ENCODE results near the gene NCLN. TPM values are rescaled to one million over a fixed set of nuclear protein-coding genes. Genes with fewer than 3 reads are reported as not detected.
"Not testable (repeated sequence)": the region's sequence is repeated elsewhere in the genome, so short reads cannot be mapped to it uniquely, and the experiment has no call there.

NCLN gene
- total RNA-seq, 4 donors from 2014 or later, result 27.1 to 83.4 (median 38.2) TPM

- Histone ChIP-seq H3K4me1 (no peaks in the 10 kb centered on the region), H3K36me3 (no peaks in the 10 kb centered on the region), H3K27ac (no peak overlapping the region), H3K4me3 (no peak overlapping the region), H3K27me3 (peaks cover 0 to 38% of the 10 kb centered on the region in 2 donors), H3K9me3 (peaks cover 0 to 5% (median 0%) of the 10 kb centered on the region in 4 donors)
- WGBS, 2 donors, result 79 to 83% methylated on average over 4 of the region's 4 CpGs
- TF ChIP-seq EP300 (IDR thresholded peaks at IDR 0.05), result no peak
- no peak for TF ChIP-seq POLR2A (IDR thresholded peaks at IDR 0.05)
- TF ChIP-seq CTCF (IDR thresholded peaks at IDR 0.05), result no peak
- no peak for DNase-seq (ENCODE audit: low spot score in 2 of 2)
Measured at GRCh38 chr19:3233831-3234230, 48.1 kb downstream of the NCLN start.

GRCh38 chr19:3234800-3235199 is 49.1 kb downstream of the NCLN start:
- TF ChIP-seq EP300 (IDR thresholded peaks at IDR 0.05), result no peak
- TF ChIP-seq CTCF (IDR thresholded peaks at IDR 0.05), result no peak
- TF ChIP-seq POLR2A (IDR thresholded peaks at IDR 0.05), result no peak
- no peak for DNase-seq (ENCODE audit: low spot score in 2 of 2)
- no peak overlapping the region for H3K4me3 ChIP-seq
- H3K9me3 ChIP-seq, result peaks cover 0 to 5% (median 0%) of the 10 kb centered on the region in 4 donors
- WGBS, 2 donors, result 67 to 68% methylated on average over 9 of the region's 9 CpGs
- H3K36me3 ChIP-seq, result no peaks in the 10 kb centered on the region
- peaks cover 0 to 28% of the 10 kb centered on the region in 2 donors for H3K27me3 ChIP-seq
- H3K4me1 ChIP-seq, result no peaks in the 10 kb centered on the region
- H3K27ac ChIP-seq, result no peak overlapping the region

GRCh38 chr19:3235604-3236003 is 49.9 kb downstream of the NCLN start:
- H3K36me3 ChIP-seq; DNase-seq (ENCODE audit: low spot score in 2 of 2); H3K4me3 ChIP-seq; H3K4me1 ChIP-seq; H3K9me3 ChIP-seq; H3K27ac ChIP-seq: not testable (repeated sequence)
- peaks cover 0 to 26% of the 10 kb centered on the region in 2 donors for H3K27me3 ChIP-seq
- 73 to 80% methylated on average over 2 of the region's 2 CpGs for WGBS, 2 donors

- Histone ChIP-seq H3K27ac (no peak overlapping the region), H3K36me3 (no peaks in the 10 kb centered on the region), H3K9me3 (peaks cover 0 to 5% (median 0%) of the 10 kb centered on the region in 4 donors), H3K4me3 (no peak overlapping the region), H3K4me1 (no peaks in the 10 kb centered on the region), H3K27me3 (peaks cover 0 to 24% of the 10 kb centered on the region in 2 donors)
- no peak for DNase-seq (ENCODE audit: low spot score in 2 of 2)
- WGBS, 2 donors, result 67 to 79% methylated on average over 4 of the region's 4 CpGs
- TF ChIP-seq EP300 (IDR thresholded peaks at IDR 0.05) (no peak), CTCF (IDR thresholded peaks at IDR 0.05) (no peak), POLR2A (IDR thresholded peaks at IDR 0.05) (no peak)
Measured at GRCh38 chr19:3236272-3236671, 50.5 kb downstream of the NCLN start.

- Histone ChIP-seq H3K36me3 (no peaks in the 10 kb centered on the region), H3K27me3 (peaks cover 0 to 14% of the 10 kb centered on the region in 2 donors), H3K27ac (no peak overlapping the region), H3K4me1 (no peaks in the 10 kb centered on the region), H3K9me3 (peaks cover 0 to 5% (median 0%) of the 10 kb centered on the region in 4 donors), H3K4me3 (no peak overlapping the region)
- no peak for DNase-seq (ENCODE audit: low spot score in 2 of 2)
- TF ChIP-seq POLR2A (IDR thresholded peaks at IDR 0.05), result no peak
- 80 to 81% methylated on average over 7 of the region's 7 CpGs for WGBS, 2 donors
Measured at GRCh38 chr19:3238066-3238561, 52.4 kb downstream of the NCLN start.

GRCh38 chr19:3239367-3239766 is 53.6 kb downstream of the NCLN start:
- H3K4me3 ChIP-seq, result no peak overlapping the region
- H3K27me3 ChIP-seq, result peaks cover 0 to 14% of the 10 kb centered on the region in 2 donors
- no peak overlapping the region for H3K27ac ChIP-seq
- DNase-seq (ENCODE audit: low spot score in 2 of 2), result no peak
- no peaks in the 10 kb centered on the region for H3K36me3 ChIP-seq
- H3K9me3 ChIP-seq, result peaks cover 0 to 5% (median 0%) of the 10 kb centered on the region in 4 donors
- TF ChIP-seq POLR2A (IDR thresholded peaks at IDR 0.05) (no peak), EP300 (IDR thresholded peaks at IDR 0.05) (no peak), CTCF (IDR thresholded peaks at IDR 0.05) (no peak)
- 84 to 91% methylated on average over 5 of the region's 5 CpGs for WGBS, 2 donors
- no peaks in the 10 kb centered on the region for H3K4me1 ChIP-seq
